K562 (cell line): ENCODE data around the gene DYNC1I1. TPM values are rescaled to one million over a fixed set of nuclear protein-coding genes. Genes with fewer than 3 reads are reported as not detected.

Experiments used
- ATAC-seq: fragments of 200-7000 bp; cut with Tn5 transposase; 3 replicates; pipeline ENCODE4 v1.9.1; 2020; ENCODE audit warnings: moderate library complexity
- BruUV-seq: library from RNA; stranded (reverse); fragments of 400-500 nt; replicated peaks from 2 replicates; lab custom pipeline; 2021; lab: Mats Ljungman, UMichigan
- CTCF ChIA-PET: fragments of 300-600 bp; formaldehyde crosslinking; extraction: SDS; loops from one replicate; lab custom pipeline; 2021; ENCODE audit warnings: low intra/inter-chr PET ratio; lab: Yijun Ruan, JAX
- POLR2A ChIA-PET: fragments of 300-600, 350-650 bp; sonication (Branson Sonifier 250); formaldehyde crosslinking; extraction: SDS; loops from one replicate; lab custom pipeline; 2021; ENCODE audit warnings: antibody characterized with exemption, inconsistent platforms; lab: Yijun Ruan, JAX
- DNase-seq, 4 experiments: peaks; one replicate each; pipeline versions ENCODE4 v3.0.0 to v3.0.0-alpha.2; 2011 to 2018; ENCODE audit warnings: low spot score in 3 of 4, mixed read lengths in 3 of 4; ENCODE audit errors: extremely low read depth in 1 of 4
- FAIRE-seq: peaks from 2 replicates; lab custom pipeline; 2011; peaks lifted over from hg19 to GRCh38; lab: Jason Lieb, UNC
- H2AFZ ChIP-seq: 2 replicates; pipeline ENCODE4 v1.6.0; 2011; ENCODE audit warnings: low read depth, low read length, control low read depth, inconsistent platforms
- H3K27ac ChIP-seq: fragments of 200-600 bp; 3 replicates; pipeline ENCODE4 v1.8.0; 2011; ENCODE audit warnings: low read depth, mild to moderate bottlenecking, control low read depth, inconsistent platforms, low read length, moderate library complexity, mixed read lengths; ENCODE audit errors: extremely low read depth
- H3K27me3 ChIP-seq, 2 experiments: fragments of 300-600 bp in 1 of 2; 2 replicates in 1 of 2; 3 replicates in 1 of 2; pipeline versions ENCODE4 v1.6.0 to v1.8.0; 2011; ENCODE audit warnings: inconsistent platforms in 2 of 2, low read length in 2 of 2, mild to moderate bottlenecking in 1 of 2, mixed read lengths in 1 of 2, moderate library complexity in 1 of 2; ENCODE audit not compliant: control insufficient read depth in 2 of 2, insufficient read depth in 2 of 2
- H3K36me3 ChIP-seq: fragments of 300-600 bp; 3 replicates; pipeline ENCODE4 v1.8.0; 2011; ENCODE audit warnings: mild to moderate bottlenecking, low read length, inconsistent platforms; ENCODE audit not compliant: control insufficient read depth, insufficient read depth
- H3K4me1 ChIP-seq, 2 experiments: fragments of 200-600 bp in 1 of 2; replicated peaks in 1 of 2; 2 replicates in 1 of 2; 3 replicates in 1 of 2; pipeline versions ENCODE4 v1.5.1 to v1.8.0; 2011; ENCODE audit warnings: inconsistent platforms in 2 of 2, low read length in 2 of 2, mild to moderate bottlenecking in 1 of 2, mixed read lengths in 1 of 2, moderate library complexity in 1 of 2; ENCODE audit not compliant: control insufficient read depth in 2 of 2, insufficient read depth in 2 of 2
- H3K4me2 ChIP-seq: 2 replicates; pipeline ENCODE4 v1.6.1; 2011; ENCODE audit warnings: low read length, control low read depth, inconsistent platforms, mixed read lengths; ENCODE audit not compliant: insufficient read depth
- H3K4me3 ChIP-seq: fragments of 200-600 bp; sonication (generic), shearing (Covaris generic); 2 replicates; pipeline ENCODE4 v1.5.1; 2016; ENCODE audit warnings: control low read depth, inconsistent platforms
- H3K79me2 ChIP-seq: fragments of 200-600 bp; 3 replicates; pipeline ENCODE4 v1.8.0; 2011; ENCODE audit warnings: low read length, inconsistent platforms; ENCODE audit not compliant: control insufficient read depth, insufficient read depth
- H3K9ac ChIP-seq, 2 experiments: 2 replicates each; pipeline versions ENCODE4 v1.6.0 to v1.6.1; 2011; ENCODE audit warnings: low read depth in 2 of 2, low read length in 2 of 2, control low read depth in 1 of 2, inconsistent platforms in 1 of 2, mild to moderate bottlenecking in 1 of 2, mixed read lengths in 1 of 2; ENCODE audit not compliant: insufficient read depth in 1 of 2
- H3K9me1 ChIP-seq: one replicate; pipeline ENCODE4 v1.6.0; 2011; ENCODE audit warnings: inconsistent platforms, mild to moderate bottlenecking, low read length, moderate library complexity; ENCODE audit not compliant: control insufficient read depth, insufficient read depth
- H3K9me3 ChIP-seq: replicated peaks from 2 replicates; pipeline ENCODE4 v1.5.1; 2011; ENCODE audit warnings: low read depth, low read length, inconsistent platforms; ENCODE audit not compliant: control insufficient read depth, insufficient read depth
- H4K20me1 ChIP-seq: replicated peaks from 2 replicates; pipeline ENCODE4 v1.6.1; 2011; ENCODE audit warnings: low read length, inconsistent platforms, mixed read lengths; ENCODE audit not compliant: control insufficient read depth, insufficient read depth
- ASH1L ChIP-seq: fragments of 450-650 bp; IDR thresholded peaks from 2 replicates; pipeline ENCODE4 v1.6.1; 2018; ENCODE audit warnings: borderline replicate concordance, mild to moderate bottlenecking, low read depth; ENCODE audit not compliant: partially characterized antibody
- BRCA1 ChIP-seq, 2 experiments: fragments of 450-650 bp in 1 of 2; sonication (generic) in 1 of 2; formaldehyde crosslinking in 1 of 2; IDR thresholded peaks; 2 replicates each; pipeline versions ENCODE4 v1.5.0 to v1.6.1; 2017 to 2020; ENCODE audit warnings: mild to moderate bottlenecking in 1 of 2, missing genetic modification reagents in 1 of 2
- BRD4 ChIP-seq: fragments of 200-600 bp; sonication (generic); IDR thresholded peaks from 2 replicates; pipeline ENCODE4 v1.6.1; 2017; ENCODE audit warnings: inconsistent platforms
- CBX2 ChIP-seq: fragments of 200-600 bp; sonication (generic); IDR thresholded peaks from one replicate; pipeline ENCODE4 v1.6.1; 2012; ENCODE audit warnings: mild to moderate bottlenecking, low read length, inconsistent platforms; ENCODE audit not compliant: insufficient read depth, poor library complexity, severe bottlenecking
- EWSR1 ChIP-seq: fragments of 450-650 bp; IDR thresholded peaks from 2 replicates; pipeline ENCODE4 v1.6.1; 2018; ENCODE audit warnings: borderline replicate concordance, mild to moderate bottlenecking, low read depth, moderate library complexity; ENCODE audit not compliant: partially characterized antibody
- GATAD2A ChIP-seq: fragments of 450-650 bp; IDR thresholded peaks from 2 replicates; pipeline ENCODE4 v1.6.1; 2017
- PHF20 ChIP-seq: fragments of 450-650 bp; IDR thresholded peaks from 2 replicates; pipeline ENCODE4 v1.6.1; 2018; ENCODE audit not compliant: partially characterized antibody
- RAD21 ChIP-seq, 2 experiments: fragments of 250-450 bp in 1 of 2; fragments of 450-650 bp in 1 of 2; sonication (Bioruptor Pico) in 1 of 2; formaldehyde crosslinking in 1 of 2; IDR thresholded peaks in 1 of 2; conservative IDR thresholded peaks in 1 of 2; 2 replicates each; pipeline versions ENCODE4 v1.4.0 to v1.8.0; 2020 to 2022; ENCODE audit warnings: mild to moderate bottlenecking in 2 of 2, moderate library complexity in 1 of 2
- U2AF2 ChIP-seq: fragments of 200-400 bp; formaldehyde crosslinking; optimal IDR thresholded peaks from 2 replicates; pipeline ENCODE3; 2017; ENCODE audit warnings: low read depth, mild to moderate bottlenecking, low read length
- ZNF165 ChIP-seq: fragments of 250-450 bp; sonication (Bioruptor Pico); IDR thresholded peaks from 2 replicates; pipeline ENCODE4 v1.4.0; 2020; ENCODE audit warnings: borderline replicate concordance
- ZNF212 ChIP-seq: fragments of 450-650 bp; formaldehyde crosslinking; IDR thresholded peaks from 2 replicates; pipeline ENCODE4 v1.4.0; 2020; ENCODE audit warnings: mild to moderate bottlenecking
- ZNF217 ChIP-seq: sonication (generic); formaldehyde crosslinking; IDR thresholded peaks from 2 replicates; pipeline ENCODE4 v1.8.0; 2022; ENCODE audit warnings: mild to moderate bottlenecking, missing genetic modification reagents
- WGBS: fragments of 100-300 bp; shearing (Covaris generic); methylation state at CpG from one replicate; pipeline ENCODE4 v1.1.6; 2016; ENCODE audit warnings: low coverage, mixed read lengths; ENCODE audit not compliant: insufficient coverage; ENCODE audit errors: missing lambda C conversion rate; 5-methylcytosine and 5-hydroxymethylcytosine counted together
- in situ Hi-C: fragments of 300-500 bp; cut with MboI; formaldehyde crosslinking; loops from 4 replicates; pipeline ENCODE4 v1.15.0; 2018; ENCODE audit warnings: inconsistent platforms, mixed read lengths
- intact Hi-C: fragments of 100-400 bp; cut with micrococcal nuclease; formaldehyde crosslinking; loops from 2 replicates; pipeline ENCODE4 v1.14.2; 2022
- polyA plus RNA-seq, 8 experiments: library from polyadenylated mRNA; depleted of rRNA in 4 of 8; stranded (reverse) in 5 of 8; unstranded in 3 of 8; fragments of >200 nt; fragmentation: Nextera tagmentation in 2 of 8; fragmentation: Illumina TruSeq in 1 of 8; extraction: Ambion mirVana in 2 of 8; extraction: Trizol in 1 of 8; gene quantifications; 2 replicates each; pipeline versions ENCODE4 v1.2.1 to v1.2.3, GENCODE V29; 2011 to 2014; ENCODE audit warnings: inconsistent platforms in 1 of 8, missing spikeins in 1 of 8
- total RNA-seq, 7 experiments: library from RNA; depleted of rRNA in 6 of 7; stranded (reverse); fragments of >200 nt in 6 of 7; fragmentation: Illumina TruSeq in 2 of 7; extraction: Trizol in 2 of 7; gene quantifications; 2 replicates each; pipeline versions ENCODE4 v1.2.1 to v1.2.3, GENCODE V29; 2011 to 2021; ENCODE audit warnings: low replicate concordance in 1 of 7
- TF ChIP-seq, protein P1 (sequence below): fragments of 450-650 bp; IDR thresholded peaks from 2 replicates; pipeline ENCODE4 v1.7.1; 2018; ENCODE audit warnings: mild to moderate bottlenecking, low read depth; ENCODE audit not compliant: partially characterized antibody
- TF ChIP-seq, protein P2 (sequence below): fragments of 450-650 bp; IDR thresholded peaks from 2 replicates; pipeline ENCODE4 v1.6.1; 2016; ENCODE audit warnings: antibody characterized with exemption
- TF ChIP-seq, protein P3 (sequence below): fragments of 450-650 bp; IDR thresholded peaks from 2 replicates; pipeline ENCODE4 v1.6.1; 2017; ENCODE audit warnings: mild to moderate bottlenecking, moderate library complexity

The DYNC1I1 gene
- total and polyA plus RNA-seq, 9 of the 15 experiments (the other 6 are each of a cell fraction or from before 2014, with no cell fraction given) = 0.22 to 1.5 (median 0.44) TPM

DNA sequence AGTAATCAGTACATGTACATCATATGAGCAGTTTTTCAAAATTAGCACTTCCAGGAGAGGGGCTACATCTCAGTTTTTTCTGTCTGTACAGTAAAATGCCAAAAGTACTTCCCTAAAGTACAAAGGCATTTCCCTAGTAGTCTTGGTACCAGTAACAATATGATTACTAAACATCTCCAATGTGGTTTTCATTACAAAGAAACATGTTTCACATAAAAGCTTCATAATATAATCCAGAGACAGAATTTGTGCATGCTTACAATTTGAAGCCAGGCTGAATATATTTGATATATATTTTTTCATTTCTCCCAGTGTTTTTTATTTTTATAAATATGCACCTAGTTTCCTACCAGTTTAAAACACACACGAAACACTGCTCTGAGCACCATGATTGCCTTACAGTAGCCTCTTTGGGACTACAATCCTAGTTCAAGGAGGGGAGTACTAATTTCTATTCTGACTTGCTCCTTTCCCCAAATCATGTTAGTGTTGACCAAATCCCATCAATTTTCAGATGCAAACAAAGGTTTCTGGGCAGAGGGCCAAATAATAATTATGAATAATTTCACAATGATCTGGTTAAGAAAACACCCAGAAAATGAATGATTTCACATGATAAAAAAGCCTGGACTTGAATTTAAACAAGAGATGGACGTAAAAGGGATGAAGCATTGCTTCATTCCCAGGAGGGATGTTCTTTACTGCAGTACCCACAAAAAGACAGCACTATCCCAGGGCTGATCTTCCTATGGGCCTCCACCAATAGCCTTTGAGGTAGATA, 348.3 kb downstream of the DYNC1I1 start:
- Histone ChIP-seq H3K4me1 (no peaks in the 10 kb centered on the region), H3K9me3 (no peaks in the 10 kb centered on the region), H2AFZ (no peak overlapping the region), H3K27me3 (no peaks in the 10 kb centered on the region), H3K4me3 (no peak overlapping the region), H3K9ac (no peak overlapping the region), H3K36me3 (peaks cover 17% of the 10 kb centered on the region; the same call in 1 of the 3 replicates), H3K79me2 (no peaks in the 10 kb centered on the region), H3K27ac (no peak overlapping the region), H4K20me1 (no peaks in the 10 kb centered on the region), H3K4me2 (no peak overlapping the region), H3K9me1 (no peaks in the 10 kb centered on the region)
- intact Hi-C loops = no loop called here
- FAIRE-seq (no peak), ATAC-seq (no peak), DNase-seq (no peak)
- in situ Hi-C loops = no loop called here
- WGBS = 94% methylated on average over 2 of the region's 2 CpGs
- ChIA-PET CTCF (no interaction called here), POLR2A (no interaction called here)
- TSS peak; percentile 65 for BruUV-seq
- no peak for TF ChIP-seq CBX2
- no peak for TF ChIP-seq EWSR1
- TF ChIP-seq BRD4 = no peak
- TF ChIP-seq ZNF217 (CRISPR knock-in tag) = no peak
- TF ChIP-seq PHF20 = no peak
- no peak for TF ChIP-seq GATAD2A
- TF ChIP-seq, protein P1, sequence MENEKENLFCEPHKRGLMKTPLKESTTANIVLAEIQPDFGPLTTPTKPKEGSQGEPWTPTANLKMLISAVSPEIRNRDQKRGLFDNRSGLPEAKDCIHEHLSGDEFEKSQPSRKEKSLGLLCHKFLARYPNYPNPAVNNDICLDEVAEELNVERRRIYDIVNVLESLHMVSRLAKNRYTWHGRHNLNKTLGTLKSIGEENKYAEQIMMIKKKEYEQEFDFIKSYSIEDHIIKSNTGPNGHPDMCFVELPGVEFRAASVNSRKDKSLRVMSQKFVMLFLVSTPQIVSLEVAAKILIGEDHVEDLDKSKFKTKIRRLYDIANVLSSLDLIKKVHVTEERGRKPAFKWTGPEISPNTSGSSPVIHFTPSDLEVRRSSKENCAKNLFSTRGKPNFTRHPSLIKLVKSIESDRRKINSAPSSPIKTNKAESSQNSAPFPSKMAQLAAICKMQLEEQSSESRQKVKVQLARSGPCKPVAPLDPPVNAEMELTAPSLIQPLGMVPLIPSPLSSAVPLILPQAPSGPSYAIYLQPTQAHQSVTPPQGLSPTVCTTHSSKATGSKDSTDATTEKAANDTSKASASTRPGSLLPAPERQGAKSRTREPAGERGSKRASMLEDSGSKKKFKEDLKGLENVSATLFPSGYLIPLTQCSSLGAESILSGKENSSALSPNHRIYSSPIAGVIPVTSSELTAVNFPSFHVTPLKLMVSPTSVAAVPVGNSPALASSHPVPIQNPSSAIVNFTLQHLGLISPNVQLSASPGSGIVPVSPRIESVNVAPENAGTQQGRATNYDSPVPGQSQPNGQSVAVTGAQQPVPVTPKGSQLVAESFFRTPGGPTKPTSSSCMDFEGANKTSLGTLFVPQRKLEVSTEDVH = no peak
- TF ChIP-seq, protein P2, sequence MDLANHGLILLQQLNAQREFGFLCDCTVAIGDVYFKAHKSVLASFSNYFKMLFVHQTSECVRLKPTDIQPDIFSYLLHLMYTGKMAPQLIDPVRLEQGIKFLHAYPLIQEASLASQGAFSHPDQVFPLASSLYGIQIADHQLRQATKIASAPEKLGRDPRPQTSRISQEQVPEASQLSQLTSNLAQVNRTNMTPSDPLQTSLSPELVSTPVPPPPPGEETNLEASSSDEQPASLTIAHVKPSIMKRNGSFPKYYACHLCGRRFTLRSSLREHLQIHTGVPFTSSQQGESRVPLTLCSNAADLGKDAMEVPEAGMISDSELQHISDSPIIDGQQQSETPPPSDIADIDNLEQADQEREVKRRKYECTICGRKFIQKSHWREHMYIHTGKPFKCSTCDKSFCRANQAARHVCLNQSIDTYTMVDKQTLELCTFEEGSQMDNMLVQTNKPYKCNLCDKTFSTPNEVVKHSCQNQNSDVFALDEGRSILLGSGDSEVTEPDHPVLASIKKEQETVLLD = no peak
- no peak for TF ChIP-seq ZNF212 (CRISPR knock-in tag)
- TF ChIP-seq, protein P3, sequence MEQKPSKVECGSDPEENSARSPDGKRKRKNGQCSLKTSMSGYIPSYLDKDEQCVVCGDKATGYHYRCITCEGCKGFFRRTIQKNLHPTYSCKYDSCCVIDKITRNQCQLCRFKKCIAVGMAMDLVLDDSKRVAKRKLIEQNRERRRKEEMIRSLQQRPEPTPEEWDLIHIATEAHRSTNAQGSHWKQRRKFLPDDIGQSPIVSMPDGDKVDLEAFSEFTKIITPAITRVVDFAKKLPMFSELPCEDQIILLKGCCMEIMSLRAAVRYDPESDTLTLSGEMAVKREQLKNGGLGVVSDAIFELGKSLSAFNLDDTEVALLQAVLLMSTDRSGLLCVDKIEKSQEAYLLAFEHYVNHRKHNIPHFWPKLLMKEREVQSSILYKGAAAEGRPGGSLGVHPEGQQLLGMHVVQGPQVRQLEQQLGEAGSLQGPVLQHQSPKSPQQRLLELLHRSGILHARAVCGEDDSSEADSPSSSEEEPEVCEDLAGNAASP = no peak
- no peak for TF ChIP-seq BRCA1 (IDR thresholded peaks at IDR 0.05)
- TF ChIP-seq BRCA1 (CRISPR knock-in tag; IDR thresholded peaks at IDR 0.05) = no peak
- TF ChIP-seq U2AF2 = no peak
- TF ChIP-seq ZNF165 (CRISPR knock-in tag) = no peak
- TF ChIP-seq ASH1L = no peak
- TF ChIP-seq RAD21 (CRISPR knock-in tag; conservative IDR thresholded peaks at IDR 0.05 in 1 of 2, IDR thresholded peaks at IDR 0.05 in 1 of 2) = no peak
